ENCODE measurements around the gene INTS3.
"Not testable (repeated sequence)": the region's sequence is repeated elsewhere in the genome, so short reads cannot be mapped to it uniquely, and the experiment has no call there.

The INTS3 gene

GRCh38 chr1:153748903-153749302, 21.1 kb downstream of the INTS3 start:
- peaks cover 14% of the 10 kb centered on the region for H3K4me1 ChIP-seq (ENCODE audit: control insufficient read depth, insufficient read depth, low read length)
- H3K27me3 ChIP-seq (ENCODE audit: control insufficient read depth, insufficient read depth, low read length) = no peaks in the 10 kb centered on the region
- peaks cover 21% of the 10 kb centered on the region for H3K36me3 ChIP-seq (ENCODE audit: control insufficient read depth, insufficient read depth, low read length)
- H3K9ac ChIP-seq (ENCODE audit: low read depth, low read length) = no peak overlapping the region
- H3K4me3 ChIP-seq (ENCODE audit: low read depth, low read length) = no peak overlapping the region
- H3K9me3 ChIP-seq (ENCODE audit: control insufficient read depth, insufficient read depth, low read length) = no peaks in the 10 kb centered on the region

- Histone ChIP-seq H3K4me1 (ENCODE audit: control insufficient read depth, insufficient read depth, low read length) (peaks cover 9% of the 10 kb centered on the region), H3K9ac (ENCODE audit: low read depth, low read length) (peak overlapping the region; percentile 30), H3K27me3 (ENCODE audit: control insufficient read depth, insufficient read depth, low read length) (no peaks in the 10 kb centered on the region), H3K36me3 (ENCODE audit: control insufficient read depth, insufficient read depth, low read length) (peaks cover 24% of the 10 kb centered on the region), H3K9me3 (ENCODE audit: control insufficient read depth, insufficient read depth, low read length) (no peaks in the 10 kb centered on the region), H3K4me3 (ENCODE audit: low read depth, low read length) (no peak overlapping the region)
These were observed 21.7 kb downstream of the INTS3 start for GRCh38 chr1:153749408-153750005.

GRCh38 chr1:153750026-153750995, 22.5 kb downstream of the INTS3 start:
- no peaks in the 10 kb centered on the region for H3K9me3 ChIP-seq (ENCODE audit: control insufficient read depth, insufficient read depth, low read length)
- peak overlapping the region; percentile 30 for H3K9ac ChIP-seq (ENCODE audit: low read depth, low read length)
- peaks cover 30% of the 10 kb centered on the region for H3K36me3 ChIP-seq (ENCODE audit: control insufficient read depth, insufficient read depth, low read length)
- no peak overlapping the region for H3K4me3 ChIP-seq (ENCODE audit: low read depth, low read length)
- no peaks in the 10 kb centered on the region for H3K27me3 ChIP-seq (ENCODE audit: control insufficient read depth, insufficient read depth, low read length)
- H3K4me1 ChIP-seq (ENCODE audit: control insufficient read depth, insufficient read depth, low read length) = peaks cover 4% of the 10 kb centered on the region

GRCh38 chr1:153752072-153752471, 24.2 kb downstream of the INTS3 start:
- Histone ChIP-seq H3K4me1 (ENCODE audit: control insufficient read depth, insufficient read depth, low read length) (no peaks in the 10 kb centered on the region), H3K4me3 (ENCODE audit: low read depth, low read length) (no peak overlapping the region), H3K27me3 (ENCODE audit: control insufficient read depth, insufficient read depth, low read length) (no peaks in the 10 kb centered on the region), H3K9me3 (ENCODE audit: control insufficient read depth, insufficient read depth, low read length) (no peaks in the 10 kb centered on the region), H3K36me3 (ENCODE audit: control insufficient read depth, insufficient read depth, low read length) (peaks cover 36% of the 10 kb centered on the region), H3K9ac (ENCODE audit: low read depth, low read length) (no peak overlapping the region)

GRCh38 chr1:153752571-153753195, 24.8 kb downstream of the INTS3 start:
- Histone ChIP-seq H3K27me3 (ENCODE audit: control insufficient read depth, insufficient read depth, low read length) (no peaks in the 10 kb centered on the region), H3K9me3 (ENCODE audit: control insufficient read depth, insufficient read depth, low read length) (no peaks in the 10 kb centered on the region), H3K9ac (ENCODE audit: low read depth, low read length) (no peak overlapping the region), H3K4me3 (ENCODE audit: low read depth, low read length) (no peak overlapping the region), H3K4me1 (ENCODE audit: control insufficient read depth, insufficient read depth, low read length) (no peaks in the 10 kb centered on the region), H3K36me3 (ENCODE audit: control insufficient read depth, insufficient read depth, low read length) (peaks cover 37% of the 10 kb centered on the region)

- Histone ChIP-seq H3K4me3 (ENCODE audit: low read depth, low read length) (no peak overlapping the region), H3K27me3 (ENCODE audit: control insufficient read depth, insufficient read depth, low read length) (no peaks in the 10 kb centered on the region), H3K9me3 (ENCODE audit: control insufficient read depth, insufficient read depth, low read length) (no peaks in the 10 kb centered on the region), H3K9ac (ENCODE audit: low read depth, low read length) (no peak overlapping the region), H3K36me3 (ENCODE audit: control insufficient read depth, insufficient read depth, low read length) (peaks cover 50% of the 10 kb centered on the region), H3K4me1 (ENCODE audit: control insufficient read depth, insufficient read depth, low read length) (no peaks in the 10 kb centered on the region)
These were observed 26.4 kb downstream of the INTS3 start for GRCh38 chr1:153754266-153754665.

- Histone ChIP-seq H3K27me3 (ENCODE audit: control insufficient read depth, insufficient read depth, low read length) (no peaks in the 10 kb centered on the region), H3K36me3 (ENCODE audit: control insufficient read depth, insufficient read depth, low read length) (peaks cover 67% of the 10 kb centered on the region), H3K4me1 (ENCODE audit: control insufficient read depth, insufficient read depth, low read length) (no peaks in the 10 kb centered on the region), H3K4me3 (ENCODE audit: low read depth, low read length) (no peak overlapping the region), H3K9ac (ENCODE audit: low read depth, low read length) (no peak overlapping the region), H3K9me3 (ENCODE audit: control insufficient read depth, insufficient read depth, low read length) (no peaks in the 10 kb centered on the region)
These were observed 32.6 kb downstream of the INTS3 start for GRCh38 chr1:153760440-153760839.

- peaks cover 62% of the 10 kb centered on the region for H3K36me3 ChIP-seq (ENCODE audit: control insufficient read depth, insufficient read depth, low read length)
- no peaks in the 10 kb centered on the region for H3K27me3 ChIP-seq (ENCODE audit: control insufficient read depth, insufficient read depth, low read length)
- no peak overlapping the region for H3K9ac ChIP-seq (ENCODE audit: low read depth, low read length)
- no peak overlapping the region for H3K4me3 ChIP-seq (ENCODE audit: low read depth, low read length)
- no peaks in the 10 kb centered on the region for H3K4me1 ChIP-seq (ENCODE audit: control insufficient read depth, insufficient read depth, low read length)
- no peaks in the 10 kb centered on the region for H3K9me3 ChIP-seq (ENCODE audit: control insufficient read depth, insufficient read depth, low read length)
These were observed 35.7 kb downstream of the INTS3 start for GRCh38 chr1:153763365-153764225.

GRCh38 chr1:153764310-153764709, 36.5 kb downstream of the INTS3 start:
- H3K27me3 ChIP-seq (ENCODE audit: control insufficient read depth, insufficient read depth, low read length) = no peaks in the 10 kb centered on the region
- H3K9ac ChIP-seq (ENCODE audit: low read depth, low read length) = no peak overlapping the region
- H3K4me3 ChIP-seq (ENCODE audit: low read depth, low read length) = no peak overlapping the region
- H3K4me1 ChIP-seq (ENCODE audit: control insufficient read depth, insufficient read depth, low read length) = no peaks in the 10 kb centered on the region
- no peaks in the 10 kb centered on the region for H3K9me3 ChIP-seq (ENCODE audit: control insufficient read depth, insufficient read depth, low read length)
- H3K36me3 ChIP-seq (ENCODE audit: control insufficient read depth, insufficient read depth, low read length) = peaks cover 63% of the 10 kb centered on the region

- not testable (repeated sequence) for H3K9ac ChIP-seq (ENCODE audit: low read depth, low read length); H3K4me3 ChIP-seq (ENCODE audit: low read depth, low read length); H3K27me3 ChIP-seq (ENCODE audit: control insufficient read depth, insufficient read depth, low read length); H3K4me1 ChIP-seq (ENCODE audit: control insufficient read depth, insufficient read depth, low read length); H3K9me3 ChIP-seq (ENCODE audit: control insufficient read depth, insufficient read depth, low read length)
- peaks cover 67% of the 10 kb centered on the region for H3K36me3 ChIP-seq (ENCODE audit: control insufficient read depth, insufficient read depth, low read length)
These were observed 38.8 kb downstream of the INTS3 start for GRCh38 chr1:153766663-153767062.

GRCh38 chr1:153767519-153767918, 39.7 kb downstream of the INTS3 start:
- Histone ChIP-seq H3K36me3 (ENCODE audit: control insufficient read depth, insufficient read depth, low read length) (peaks cover 73% of the 10 kb centered on the region), H3K27me3 (ENCODE audit: control insufficient read depth, insufficient read depth, low read length) (no peaks in the 10 kb centered on the region), H3K4me3 (ENCODE audit: low read depth, low read length) (no peak overlapping the region), H3K9ac (ENCODE audit: low read depth, low read length) (no peak overlapping the region), H3K9me3 (ENCODE audit: control insufficient read depth, insufficient read depth, low read length) (no peaks in the 10 kb centered on the region), H3K4me1 (ENCODE audit: control insufficient read depth, insufficient read depth, low read length) (no peaks in the 10 kb centered on the region)
